Sigmoid colon (tissue), 7 donors: ENCODE results near the gene HSPA1B. TPM values are rescaled to one million over a fixed set of nuclear protein-coding genes. Genes with fewer than 3 reads are reported as not detected.
"Not testable (repeated sequence)": the region's sequence is repeated elsewhere in the genome, so short reads cannot be mapped to it uniquely, and the experiment has no call there.

Experiments
- DNase-seq: peaks from one replicate; pipeline ENCODE4 v3.0.0-alpha.2; 2019
- H3K27ac ChIP-seq, 4 donors: fragments of 200-600 bp; sonication (generic); one replicate each; pipeline ENCODE4 v1.5.1; 2016 to 2019; ENCODE audit warnings: mild to moderate bottlenecking in 1 of 4
- H3K27me3 ChIP-seq, 3 donors: fragments of 200-600 bp; sonication (generic); one replicate each; pipeline ENCODE4 v1.5.1; 2019; ENCODE audit warnings: mild to moderate bottlenecking in 1 of 3
- H3K36me3 ChIP-seq, 4 donors: fragments of 200-600 bp; sonication (generic); one replicate each; pipeline ENCODE4 v1.5.1; 2016 to 2019
- H3K4me1 ChIP-seq, 4 donors: fragments of 200-600 bp; sonication (generic); one replicate each; pipeline ENCODE4 v1.5.1; 2017 to 2019
- H3K4me3 ChIP-seq, 4 donors: fragments of 200-600 bp; sonication (generic); one replicate each; pipeline ENCODE4 v1.5.1; 2017 to 2019; ENCODE audit warnings: mild to moderate bottlenecking in 2 of 4, moderate library complexity in 1 of 4
- H3K9me3 ChIP-seq, 4 donors: fragments of 200-600 bp in 3 of 4; sonication (generic) in 3 of 4; one replicate each; pipeline versions ENCODE4 v1.5.1 to v1.6.1; 2013 to 2019
- EP300 ChIP-seq, 4 donors: sonication (generic); formaldehyde crosslinking; IDR thresholded peaks; one replicate each; pipeline ENCODE4 v1.6.1; 2017; ENCODE audit warnings: antibody characterized with exemption in 4 of 4
- POLR2A ChIP-seq, 2 donors: fragments of 450-650 bp; IDR thresholded peaks; one replicate each; pipeline ENCODE4 v1.6.1; 2016; ENCODE audit warnings: antibody characterized with exemption in 2 of 2, mild to moderate bottlenecking in 2 of 2, moderate library complexity in 2 of 2
- POLR2AphosphoS5 ChIP-seq, 4 donors: sonication (generic); formaldehyde crosslinking; IDR thresholded peaks; one replicate each; pipeline ENCODE4 v1.6.1; 2017; ENCODE audit warnings: antibody characterized with exemption in 4 of 4
- WGBS, 2 donors: extraction: QIAGEN DNeasy Blood & Tissue Kit; methylation state at CpG; one replicate each; pipeline ENCODE4 v1.1.7; 2013; 5-methylcytosine and 5-hydroxymethylcytosine counted together
- intact Hi-C: fragments of 100-400 bp; cut with DNase I; formaldehyde crosslinking; loops from one replicate; pipeline ENCODE4 v1.15.1; 2023
- polyA plus RNA-seq, 3 donors: library from polyadenylated mRNA; stranded (reverse); fragments of 200-250 nt; gene quantifications; one replicate each; pipeline ENCODE4 v1.2.3, GENCODE V29; 2013
- total RNA-seq, 4 donors: library from RNA; depleted of rRNA; stranded (reverse); fragments of >200 nt; gene quantifications; one replicate each; pipeline ENCODE4 v1.1.0, GENCODE V29; 2016
- TF ChIP-seq, protein P1 (sequence below), 4 experiments: fragments of 450-650 bp in 3 of 4; fragments of 200-600 bp in 1 of 4; IDR thresholded peaks; one replicate each; pipeline ENCODE4 v1.5.1; 2016 to 2019; ENCODE audit warnings: antibody characterized with exemption in 4 of 4, mild to moderate bottlenecking in 3 of 4, moderate library complexity in 2 of 4
- donor health status: healthy with polysubstance abuse.
- donor health status: Bipolar disorder and iron deficiency.
- donor health status: healthy.

The HSPA1B gene
- total and polyA plus RNA-seq, 7 donors = 63.1 to 237 (median 104) TPM

GRCh38 chr6:31822036-31822821 lies 5.3 kb upstream of the HSPA1B start:
- 1 to 2% methylated on average over 25 of the region's 25 CpGs for WGBS, 2 donors

GRCh38 chr6:31823592-31824196 lies 3.8 kb upstream of the HSPA1B start:
- 87% methylated on average over 9 of the region's 9 CpGs for WGBS, 2 donors
- not testable (repeated sequence) for H3K27me3 ChIP-seq, DNase-seq, H3K9me3 ChIP-seq, H3K4me3 ChIP-seq, H3K36me3 ChIP-seq
- Histone ChIP-seq H3K27ac (peak overlapping the region; percentile 93 to 98 (median 95)), H3K4me1 (peaks cover 0 to 58% (median 57%) of the 10 kb centered on the region in 4 donors)
- intact Hi-C loops = loop anchor here (10.0 kb wide), 2 partner anchors 351 to 1209 kb away; partner anchors contain the start of genes AGPAT1, MRPS18B, PPP1R10 and RNF5

More at GRCh38 chr6:31822036-31822821, 5.3 kb upstream of the HSPA1B start:
- peak in 1 of 4 donors; percentile 28 for TF ChIP-seq EP300 (IDR thresholded peaks at IDR 0.05)
- TF ChIP-seq POLR2AphosphoS5 (IDR thresholded peaks at IDR 0.05) = peak; percentile 88 to 97 (median 94)
- TF ChIP-seq, protein P1, sequence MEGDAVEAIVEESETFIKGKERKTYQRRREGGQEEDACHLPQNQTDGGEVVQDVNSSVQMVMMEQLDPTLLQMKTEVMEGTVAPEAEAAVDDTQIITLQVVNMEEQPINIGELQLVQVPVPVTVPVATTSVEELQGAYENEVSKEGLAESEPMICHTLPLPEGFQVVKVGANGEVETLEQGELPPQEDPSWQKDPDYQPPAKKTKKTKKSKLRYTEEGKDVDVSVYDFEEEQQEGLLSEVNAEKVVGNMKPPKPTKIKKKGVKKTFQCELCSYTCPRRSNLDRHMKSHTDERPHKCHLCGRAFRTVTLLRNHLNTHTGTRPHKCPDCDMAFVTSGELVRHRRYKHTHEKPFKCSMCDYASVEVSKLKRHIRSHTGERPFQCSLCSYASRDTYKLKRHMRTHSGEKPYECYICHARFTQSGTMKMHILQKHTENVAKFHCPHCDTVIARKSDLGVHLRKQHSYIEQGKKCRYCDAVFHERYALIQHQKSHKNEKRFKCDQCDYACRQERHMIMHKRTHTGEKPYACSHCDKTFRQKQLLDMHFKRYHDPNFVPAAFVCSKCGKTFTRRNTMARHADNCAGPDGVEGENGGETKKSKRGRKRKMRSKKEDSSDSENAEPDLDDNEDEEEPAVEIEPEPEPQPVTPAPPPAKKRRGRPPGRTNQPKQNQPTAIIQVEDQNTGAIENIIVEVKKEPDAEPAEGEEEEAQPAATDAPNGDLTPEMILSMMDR (IDR thresholded peaks at IDR 0.05) = no peak
- peak; percentile 74 to 76 for TF ChIP-seq POLR2A (IDR thresholded peaks at IDR 0.05)
- no peaks in the 10 kb centered on the region for H3K36me3 ChIP-seq
- peak overlapping the region; percentile 45 to 61 (median 50) for H3K4me3 ChIP-seq
- H3K27me3 ChIP-seq = no peaks in the 10 kb centered on the region
- H3K27ac ChIP-seq = peak overlapping the region; percentile 93 to 98 (median 95)
- intact Hi-C loops = loop anchor here (1.0 to 10.0 kb wide), 3 partner anchors 16 to 1207 kb away; partner anchors contain the start of genes AGPAT1, LSM2, MRPS18B and PPP1R10
- H3K4me1 ChIP-seq = peaks cover 0 to 72% (median 69%) of the 10 kb centered on the region in 4 donors
- H3K9me3 ChIP-seq = no peaks in the 10 kb centered on the region
- DNase-seq = peak; percentile 97

DNA sequence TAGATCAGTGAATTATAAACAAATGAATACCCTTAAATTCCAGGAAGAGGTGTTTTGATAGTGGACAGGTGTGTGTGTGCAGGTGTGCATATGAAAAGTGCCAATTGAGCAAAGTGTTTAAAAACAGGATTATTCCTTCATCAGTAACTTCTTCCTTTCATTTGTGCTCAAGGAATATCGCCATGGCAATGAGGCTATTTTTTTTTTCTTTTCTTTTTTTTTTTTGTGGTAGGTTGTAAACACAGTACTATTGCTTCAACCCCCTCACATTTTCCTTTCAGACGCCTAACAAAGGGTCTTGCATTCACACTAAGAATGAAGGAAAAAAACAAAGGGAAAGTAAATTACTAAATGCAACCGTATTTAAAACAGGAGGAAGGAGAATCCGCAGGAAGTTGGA lies 2.0 kb upstream of the HSPA1B start:
- intact Hi-C loops = loop anchor here (10.0 kb wide), 2 partner anchors 349 to 1211 kb away; partner anchors contain the start of genes AGPAT1, MRPS18B, PPP1R10 and RNF5
- Histone ChIP-seq H3K9me3 (no peaks in the 10 kb centered on the region), H3K27ac (peak overlapping the region; percentile 86 to 98 (median 95))

DNA sequence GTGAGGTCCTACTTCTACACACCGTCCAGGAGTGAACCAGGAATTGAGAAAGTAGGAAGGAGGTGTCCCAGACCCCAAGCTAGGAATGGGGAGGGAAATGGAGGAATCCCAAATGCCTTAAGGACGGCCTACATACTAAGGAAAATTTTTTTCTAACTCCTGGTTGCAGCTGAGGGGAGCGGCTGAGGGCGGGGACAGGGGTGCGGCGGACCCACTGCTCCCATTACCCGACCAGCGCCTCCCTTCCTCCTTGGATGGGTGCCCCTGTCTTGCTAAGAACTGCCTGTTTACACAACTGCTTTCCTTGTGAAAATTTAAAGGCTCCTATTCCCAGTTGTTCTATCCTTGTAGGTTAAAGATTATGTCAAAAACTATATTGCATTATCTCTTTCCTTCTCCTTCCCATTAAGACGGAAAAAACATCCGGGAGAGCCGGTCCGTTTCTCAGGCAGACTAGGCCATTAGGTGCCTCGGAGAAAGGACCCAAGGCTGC lies 699 bp upstream of the HSPA1B start:
- Histone ChIP-seq H3K4me1 (peaks cover 0 to 44% (median 43%) of the 10 kb centered on the region in 4 donors), H3K9me3 (no peaks in the 10 kb centered on the region), H3K4me3 (peak overlapping the region; percentile 21 to 74 (median 68)), H3K27me3 (no peaks in the 10 kb centered on the region), H3K36me3 (no peaks in the 10 kb centered on the region), H3K27ac (peak overlapping the region; percentile 86 to 98 (median 95))
- WGBS, 2 donors = 1 to 2% methylated on average over 13 of the region's 13 CpGs
- peak; percentile 97 for DNase-seq
- intact Hi-C loops = loop anchor here (1.0 to 10.0 kb wide), 3 partner anchors 162 to 1212 kb away; partner anchors contain the start of genes AGPAT1, MRPS18B, PPP1R10 and RNF5
- peak in 1 of 2 donors; percentile 49 for TF ChIP-seq POLR2A (IDR thresholded peaks at IDR 0.05)
- TF ChIP-seq POLR2AphosphoS5 (IDR thresholded peaks at IDR 0.05) = peak; percentile 23 to 90 (median 66)
- no peak for TF ChIP-seq EP300 (IDR thresholded peaks at IDR 0.05)

More for the DNA sequence above, 2.0 kb upstream of the HSPA1B start:
- WGBS, 2 donors = 21 to 66% methylated on average over 4 of the region's 4 CpGs
- Histone ChIP-seq H3K36me3 (no peaks in the 10 kb centered on the region), H3K4me1 (peaks cover 0 to 42% (median 40%) of the 10 kb centered on the region in 4 donors), H3K27me3 (no peaks in the 10 kb centered on the region), H3K4me3 (no peak overlapping the region)
- no peak for DNase-seq
- TF ChIP-seq POLR2AphosphoS5 (IDR thresholded peaks at IDR 0.05) = no peak
- TF ChIP-seq, protein P1 (IDR thresholded peaks at IDR 0.05) = no peak
- TF ChIP-seq EP300 (IDR thresholded peaks at IDR 0.05) = no peak
- no peak for TF ChIP-seq POLR2A (IDR thresholded peaks at IDR 0.05)

GRCh38 chr6:31829633-31830283 lies 2.2 kb downstream of the HSPA1B start:
- Histone ChIP-seq H3K27ac (peak overlapping the region; percentile 75 to 96 (median 94)), H3K27me3 (no peaks in the 10 kb centered on the region), H3K36me3 (no peaks in the 10 kb centered on the region), H3K4me1 (peaks cover 0 to 40% (median 37%) of the 10 kb centered on the region in 4 donors), H3K9me3 (no peaks in the 10 kb centered on the region), H3K4me3 (peak overlapping the region; percentile 56 to 65 (median 59))
- intact Hi-C loops = loop anchor here (1.0 to 10.0 kb wide), 7 partner anchors 33 to 1215 kb away; partner anchors contain the start of genes AGPAT1, ATP6V1G2, DDAH2 and DDX39B
- DNase-seq = no peak
- TF ChIP-seq EP300 (IDR thresholded peaks at IDR 0.05) = no peak
- TF ChIP-seq POLR2AphosphoS5 (IDR thresholded peaks at IDR 0.05) = peak in 2 of 4 donors; percentile 25 to 59
- TF ChIP-seq, protein P1 (IDR thresholded peaks at IDR 0.05) = peak in 2 of 4 experiments; percentile 25 to 36
- WGBS, 2 donors = 0 to 1% methylated on average over 12 to 15 of the region's 15 CpGs
